Measurements from ENCODE around the gene RPS6KA4. TPM values are rescaled to one million over a fixed set of nuclear protein-coding genes. Genes with fewer than 3 reads are reported as not detected.

The RPS6KA4 gene
- total and polyA plus RNA-seq, 2 of the 13 experiments (the other 11 are each of a cell fraction or from before 2014, with no cell fraction given), result 8.9 to 14.2 TPM

GRCh38 chr11:64317325-64317960 is 41.5 kb upstream of the RPS6KA4 start, which contains the start of gene TRMT112 (continued):
- TF ChIP-seq ZBTB40 (IDR thresholded peaks at IDR 0.05), result peak; percentile 94
- no peak; the same call in 1 of the 2 replicates for TF ChIP-seq ZBTB40 (CRISPR knock-in tag; IDR thresholded peaks at IDR 0.05)
- TF ChIP-seq ZNF20 (CRISPR knock-in tag; IDR thresholded peaks at IDR 0.05), result no peak
- no peak for TF ChIP-seq EZH2 (conservative IDR thresholded peaks at IDR 0.05; ENCODE audit: low read depth, low read length)
- peak; percentile 87 for TF ChIP-seq MAFF (IDR thresholded peaks at IDR 0.05; ENCODE audit: low read depth, low read length)
- TF ChIP-seq ZNF30 (CRISPR knock-in tag; IDR thresholded peaks at IDR 0.05), result no peak
- no peak for TF ChIP-seq EED (CRISPR knock-in tag; IDR thresholded peaks at IDR 0.05)
- no peak for TF ChIP-seq GLI4 (CRISPR knock-in tag; IDR thresholded peaks at IDR 0.05; ENCODE audit: borderline replicate concordance)
- no peak for TF ChIP-seq IKZF4 (CRISPR knock-in tag; IDR thresholded peaks at IDR 0.05; ENCODE audit: borderline replicate concordance, low read depth, not compliant biosample characterization)
- peak; percentile 46; the same call in 1 of the 2 replicates for TF ChIP-seq DR1 (CRISPR knock-in tag; IDR thresholded peaks at IDR 0.05)
- no peak for TF ChIP-seq ZNF367 (CRISPR knock-in tag; IDR thresholded peaks at IDR 0.05; ENCODE audit: borderline replicate concordance)
- no peak for TF ChIP-seq ZNF282 (IDR thresholded peaks at IDR 0.05; ENCODE audit: partially characterized antibody)
- TF ChIP-seq RCOR2 (CRISPR knock-in tag; IDR thresholded peaks at IDR 0.05), result no peak
- peak; percentile 45 for TF ChIP-seq ZNF264 (CRISPR knock-in tag; IDR thresholded peaks at IDR 0.05)
- TF ChIP-seq ATF2 (CRISPR knock-in tag; IDR thresholded peaks at IDR 0.05), result 0 out of 2 replicates have a peak, but pooled peaks have one; percentile 10
- TF ChIP-seq JDP2 (CRISPR knock-in tag; IDR thresholded peaks at IDR 0.05; ENCODE audit: borderline replicate concordance), result no peak
- TF ChIP-seq HNRNPL (IDR thresholded peaks at IDR 0.05; ENCODE audit: low read depth, low read length), result peak; percentile 67; the same call in 1 of the 2 replicates
- TF ChIP-seq ZNF589 (CRISPR knock-in tag; conservative IDR thresholded peaks at IDR 0.05), result no peak
- TF ChIP-seq ZNF724P (CRISPR knock-in tag; IDR thresholded peaks at IDR 0.05; ENCODE audit: borderline replicate concordance), result no peak
- TF ChIP-seq ZNF766 (CRISPR knock-in tag; IDR thresholded peaks at IDR 0.05; ENCODE audit: borderline replicate concordance), result 0 out of 2 replicates have a peak, but pooled peaks have one; percentile 59
- peak; percentile 40; the same call in 1 of the 2 replicates for TF ChIP-seq KMT2B (CRISPR knock-in tag; IDR thresholded peaks at IDR 0.05)
- TF ChIP-seq ZNF557 (CRISPR knock-in tag; IDR thresholded peaks at IDR 0.05), result no peak
